ENCODE measurements around the gene USP17L26.
A peak's percentile ranks its signal among the peaks of the same experiment; 100 is the strongest.
"Not testable (repeated sequence)": the region's sequence is repeated elsewhere in the genome, so short reads cannot be mapped to it uniquely, and the experiment has no call there.

USP17L26 gene

GRCh38 chr4:9334358-9334757, at the start of gene USP17L26:
Gene USP17L26 (plus strand): TSS chr4:9334658. CDS start chr4:9334658, 0 bp downstream.
- not testable (repeated sequence) for DNase-seq

- not testable (repeated sequence) for DNase-seq
Measured at GRCh38 chr4:9324191-9324590, 10.3 kb upstream of the USP17L26 start.

- not testable (repeated sequence) for DNase-seq
Measured at GRCh38 chr4:9324865-9325264, 9.6 kb upstream of the USP17L26 start, which contains the start of gene USP17L24. Gene USP17L24 (plus strand): TSS chr4:9325165. CDS start chr4:9325165, 0 bp downstream.

GRCh38 chr4:9329611-9330010, 4.8 kb upstream of the USP17L26 start, which contains the start of gene USP17L25:
Gene USP17L25 (plus strand): TSS chr4:9329911. CDS start chr4:9329911, 0 bp downstream.
- not testable (repeated sequence) for DNase-seq

- DNase-seq = not testable (repeated sequence)
Measured at GRCh38 chr4:9339103-9339502, 4.6 kb downstream of the USP17L26 start, which contains the start of gene USP17L5. Gene USP17L5 (plus strand): TSS chr4:9339403. CDS start chr4:9339403, 0 bp downstream.

- DNase-seq = not testable (repeated sequence)
Measured at GRCh38 chr4:9343848-9344247, 9.4 kb downstream of the USP17L26 start, which contains the start of gene USP17L27. Gene USP17L27 (plus strand): TSS chr4:9344148. CDS start chr4:9344148, 0 bp downstream.

- not testable (repeated sequence) for DNase-seq
Measured at GRCh38 chr4:9348593-9348992, 14.1 kb downstream of the USP17L26 start, which contains the start of gene USP17L28. Gene USP17L28 (plus strand): TSS chr4:9348893. CDS start chr4:9348893, 0 bp downstream.

- not testable (repeated sequence) for DNase-seq
Measured at GRCh38 chr4:9350866-9351265, 16.4 kb downstream of the USP17L26 start.

GRCh38 chr4:9353338-9353737, 18.9 kb downstream of the USP17L26 start, which contains the start of gene USP17L29:
Gene USP17L29 (plus strand): TSS chr4:9353638. CDS start chr4:9353638, 0 bp downstream.
- DNase-seq = not testable (repeated sequence)

GRCh38 chr4:9362829-9363228, 28.4 kb downstream of the USP17L26 start, which contains the start of gene USP17L30:
Gene USP17L30 (plus strand): TSS chr4:9363129. CDS start chr4:9363129, 0 bp downstream.
- DNase-seq = not testable (repeated sequence)

GRCh38 chr4:9379881-9380280, 45.4 kb downstream of the USP17L26 start:
- not testable (repeated sequence) for DNase-seq

- DNase-seq = peak; percentile 62 to 71
Measured at GRCh38 chr4:9381012-9381534, 46.6 kb downstream of the USP17L26 start.

- DNase-seq = no peak
Measured at GRCh38 chr4:9384126-9384525, 49.7 kb downstream of the USP17L26 start.
